ENCODE data around the gene KRTAP5-8. TPM values are rescaled to one million over a fixed set of nuclear protein-coding genes. Genes with fewer than 3 reads are reported as not detected.
A peak's percentile ranks its signal among the peaks of the same experiment; 100 is the strongest.
"Not testable (repeated sequence)": the region's sequence is repeated elsewhere in the genome, so short reads cannot be mapped to it uniquely, and the experiment has no call there.

The KRTAP5-8 gene, protein sequence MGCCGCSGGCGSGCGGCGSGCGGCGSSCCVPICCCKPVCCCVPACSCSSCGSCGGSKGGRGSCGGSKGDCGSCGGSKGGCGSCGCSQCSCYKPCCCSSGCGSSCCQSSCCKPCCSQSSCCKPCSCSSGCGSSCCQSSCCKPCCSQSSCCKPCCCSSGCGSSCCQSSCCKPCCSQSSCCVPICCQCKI
- total RNA-seq (not detected in 2 replicates), polyA plus RNA-seq (not detected in 2 replicates), polyA minus RNA-seq (ENCODE audit: low replicate concordance) (not detected in 2 replicates)
- polyA plus RNA-seq (2012) = not detected in 2 replicates

DNA sequence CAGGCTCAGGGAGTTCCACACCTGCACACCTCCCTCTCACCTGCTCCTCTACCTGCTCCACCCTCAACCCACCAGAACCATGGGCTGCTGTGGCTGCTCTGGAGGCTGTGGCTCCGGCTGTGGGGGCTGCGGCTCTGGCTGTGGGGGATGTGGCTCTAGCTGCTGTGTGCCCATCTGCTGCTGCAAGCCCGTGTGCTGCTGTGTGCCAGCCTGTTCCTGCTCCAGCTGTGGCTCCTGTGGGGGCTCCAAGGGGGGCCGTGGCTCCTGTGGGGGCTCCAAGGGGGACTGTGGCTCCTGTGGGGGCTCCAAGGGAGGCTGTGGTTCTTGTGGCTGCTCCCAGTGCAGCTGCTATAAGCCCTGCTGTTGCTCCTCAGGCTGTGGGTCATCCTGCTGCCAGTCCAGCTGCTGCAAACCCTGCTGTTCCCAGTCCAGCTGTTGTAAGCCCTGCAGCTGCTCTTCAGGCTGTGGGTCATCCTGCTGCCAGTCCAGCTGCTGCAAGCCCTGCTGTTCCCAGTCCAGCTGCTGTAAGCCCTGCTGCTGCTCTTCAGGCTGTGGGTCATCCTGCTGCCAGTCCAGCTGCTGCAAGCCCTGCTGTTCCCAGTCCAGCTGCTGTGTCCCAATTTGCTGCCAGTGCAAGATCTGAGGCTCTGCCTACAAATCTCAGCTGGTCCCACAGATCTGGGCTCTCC is at the start of gene KRTAP5-8:
Gene KRTAP5-8 (plus strand): TSS at position 49 of the 689 bp plus-strand sequence. CDS start 31 bp downstream, at position 80.
- not testable (repeated sequence) for H2AFZ ChIP-seq (ENCODE audit: low read length); H3K36me3 ChIP-seq (ENCODE audit: control insufficient read depth, insufficient read depth, low read length); H3K4me2 ChIP-seq (ENCODE audit: extremely low read depth, insufficient read depth, low read length); H4K20me1 ChIP-seq (ENCODE audit: control insufficient read depth, extremely low read depth, insufficient read depth, low read length); H3K4me1 ChIP-seq (ENCODE audit: control insufficient read depth, extremely low read depth, insufficient read depth, low read length); H3K9ac ChIP-seq (ENCODE audit: insufficient read depth, low read length); H3K27ac ChIP-seq (ENCODE audit: insufficient read depth, low read length); H3K27me3 ChIP-seq (ENCODE audit: control insufficient read depth, insufficient read depth, low read length); H3K4me3 ChIP-seq (replicated peaks in 1 of 4; ENCODE audit: control extremely low read depth in 1 of 4, insufficient read depth in 1 of 4, low read depth in 3 of 4, low read length in 4 of 4); H3K9me3 ChIP-seq (ENCODE audit: control insufficient read depth, insufficient read depth, low read depth, low read length); H3K79me2 ChIP-seq (ENCODE audit: control insufficient read depth, insufficient read depth, low read length)
- peak in 1 of 2 donors; percentile 26 for DNase-seq (ENCODE audit: low read depth in 2 of 2)

DNA sequence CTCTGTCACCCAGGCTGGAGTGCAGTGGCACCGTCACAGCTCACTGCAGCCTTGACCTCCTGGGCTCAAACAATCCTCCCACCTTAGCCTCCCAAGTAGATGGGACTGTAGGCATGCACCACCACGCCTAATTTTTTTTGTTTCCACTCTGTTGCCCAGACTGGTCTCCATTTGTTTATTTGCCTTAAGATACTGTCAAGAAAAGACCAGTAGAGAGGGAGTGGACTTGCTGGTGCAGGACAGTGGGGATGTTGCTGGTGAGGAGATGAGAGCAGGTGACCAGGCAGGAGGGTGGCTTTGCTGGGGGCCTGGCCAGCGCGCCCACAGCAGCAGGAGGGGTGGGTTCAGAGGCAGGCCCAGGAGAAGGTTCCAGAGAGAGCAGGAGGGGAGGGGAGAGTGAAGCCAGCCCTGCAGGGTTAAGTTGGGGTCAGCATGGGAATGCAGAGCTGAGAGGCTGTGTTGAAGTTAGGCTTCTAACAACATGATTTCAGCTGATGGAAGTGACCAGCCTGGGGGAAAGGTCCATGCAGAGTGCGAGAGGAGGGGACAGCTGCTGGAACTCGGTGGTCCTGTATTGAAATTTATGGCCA is 49.0 kb upstream of the KRTAP5-8 start:
- Histone ChIP-seq H3K27me3 (ENCODE audit: control insufficient read depth, insufficient read depth, low read length) (no peaks in the 10 kb centered on the region), H3K27ac (ENCODE audit: insufficient read depth, low read length) (no peak overlapping the region), H3K4me1 (ENCODE audit: control insufficient read depth, extremely low read depth, insufficient read depth, low read length) (peaks cover 3% of the 10 kb centered on the region), H4K20me1 (ENCODE audit: control insufficient read depth, extremely low read depth, insufficient read depth, low read length) (no peaks in the 10 kb centered on the region), H3K9me3 (ENCODE audit: control insufficient read depth, insufficient read depth, low read depth, low read length) (no peaks in the 10 kb centered on the region), H3K4me2 (ENCODE audit: extremely low read depth, insufficient read depth, low read length) (no peak overlapping the region), H2AFZ (ENCODE audit: low read length) (no peak overlapping the region), H3K4me3 (replicated peaks in 1 of 4; ENCODE audit: control extremely low read depth in 1 of 4, insufficient read depth in 1 of 4, low read depth in 3 of 4, low read length in 4 of 4) (no peak overlapping the region), H3K9ac (ENCODE audit: insufficient read depth, low read length) (no peak overlapping the region), H3K36me3 (ENCODE audit: control insufficient read depth, insufficient read depth, low read length) (peaks cover 18% of the 10 kb centered on the region), H3K79me2 (ENCODE audit: control insufficient read depth, insufficient read depth, low read length) (no peaks in the 10 kb centered on the region)
- DNase-seq (ENCODE audit: low read depth in 2 of 2) = peak in 1 of 2 donors; percentile 5
- TF ChIP-seq, protein P1, sequence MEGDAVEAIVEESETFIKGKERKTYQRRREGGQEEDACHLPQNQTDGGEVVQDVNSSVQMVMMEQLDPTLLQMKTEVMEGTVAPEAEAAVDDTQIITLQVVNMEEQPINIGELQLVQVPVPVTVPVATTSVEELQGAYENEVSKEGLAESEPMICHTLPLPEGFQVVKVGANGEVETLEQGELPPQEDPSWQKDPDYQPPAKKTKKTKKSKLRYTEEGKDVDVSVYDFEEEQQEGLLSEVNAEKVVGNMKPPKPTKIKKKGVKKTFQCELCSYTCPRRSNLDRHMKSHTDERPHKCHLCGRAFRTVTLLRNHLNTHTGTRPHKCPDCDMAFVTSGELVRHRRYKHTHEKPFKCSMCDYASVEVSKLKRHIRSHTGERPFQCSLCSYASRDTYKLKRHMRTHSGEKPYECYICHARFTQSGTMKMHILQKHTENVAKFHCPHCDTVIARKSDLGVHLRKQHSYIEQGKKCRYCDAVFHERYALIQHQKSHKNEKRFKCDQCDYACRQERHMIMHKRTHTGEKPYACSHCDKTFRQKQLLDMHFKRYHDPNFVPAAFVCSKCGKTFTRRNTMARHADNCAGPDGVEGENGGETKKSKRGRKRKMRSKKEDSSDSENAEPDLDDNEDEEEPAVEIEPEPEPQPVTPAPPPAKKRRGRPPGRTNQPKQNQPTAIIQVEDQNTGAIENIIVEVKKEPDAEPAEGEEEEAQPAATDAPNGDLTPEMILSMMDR (conservative IDR thresholded peaks at IDR 0.05 in 1 of 2, IDR thresholded peaks at IDR 0.05 in 1 of 2; ENCODE audit: low read depth in 1 of 2, low read length in 2 of 2) = no peak
- no peak for TF ChIP-seq EZH2 (IDR thresholded peaks at IDR 0.05; ENCODE audit: low read length, missing control alignments)

DNA sequence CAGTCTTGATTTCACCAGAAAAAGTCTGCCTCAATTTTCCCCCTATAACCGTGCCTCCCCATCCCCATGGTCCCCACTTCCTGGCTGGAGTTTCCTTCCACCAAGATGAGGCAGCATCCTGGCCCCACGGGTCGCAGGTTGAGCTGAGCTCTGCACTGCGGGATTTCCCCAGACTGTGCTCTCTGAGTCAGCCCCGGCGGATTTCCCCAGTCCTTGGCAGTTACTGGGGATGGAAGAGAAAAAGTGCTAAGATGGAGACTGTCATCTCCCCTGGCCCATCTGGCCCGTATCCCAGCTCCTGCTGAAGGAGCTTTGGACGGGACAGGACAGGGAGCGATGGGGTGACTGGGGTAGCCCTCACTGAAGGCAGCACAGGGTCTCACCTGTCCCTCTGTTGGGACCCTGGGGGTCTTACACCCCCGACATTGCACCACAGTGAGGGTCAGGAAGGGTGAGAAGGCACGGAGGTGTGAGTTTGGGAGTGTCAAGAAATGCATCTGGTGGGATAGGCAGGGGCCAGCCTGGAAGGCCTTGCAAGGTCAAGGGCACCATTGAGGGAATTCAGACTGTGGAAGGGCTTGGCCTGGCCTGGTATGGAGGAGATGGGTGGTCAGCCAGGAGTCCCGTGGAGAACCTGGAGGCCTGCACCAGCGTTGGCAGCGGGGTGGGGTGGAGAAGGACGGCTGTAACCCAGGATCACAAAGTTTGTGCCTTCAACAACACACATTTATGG is 48.3 kb upstream of the KRTAP5-8 start:
- no peak overlapping the region for H3K27ac ChIP-seq (ENCODE audit: insufficient read depth, low read length)
- no peak overlapping the region for H3K4me2 ChIP-seq (ENCODE audit: extremely low read depth, insufficient read depth, low read length)

More for the DNA sequence above, 48.3 kb upstream of the KRTAP5-8 start:
- Histone ChIP-seq H3K27me3 (ENCODE audit: control insufficient read depth, insufficient read depth, low read length) (no peaks in the 10 kb centered on the region), H3K36me3 (ENCODE audit: control insufficient read depth, insufficient read depth, low read length) (peaks cover 17% of the 10 kb centered on the region), H3K9me3 (ENCODE audit: control insufficient read depth, insufficient read depth, low read depth, low read length) (no peaks in the 10 kb centered on the region), H3K4me3 (replicated peaks in 1 of 4; ENCODE audit: control extremely low read depth in 1 of 4, insufficient read depth in 1 of 4, low read depth in 3 of 4, low read length in 4 of 4) (no peak overlapping the region), H4K20me1 (ENCODE audit: control insufficient read depth, extremely low read depth, insufficient read depth, low read length) (no peaks in the 10 kb centered on the region), H3K4me1 (ENCODE audit: control insufficient read depth, extremely low read depth, insufficient read depth, low read length) (peaks cover 3% of the 10 kb centered on the region), H3K79me2 (ENCODE audit: control insufficient read depth, insufficient read depth, low read length) (no peaks in the 10 kb centered on the region), H2AFZ (ENCODE audit: low read length) (no peak overlapping the region), H3K9ac (ENCODE audit: insufficient read depth, low read length) (no peak overlapping the region)
- DNase-seq (ENCODE audit: low read depth in 2 of 2) = peak; percentile 22 to 31
- no peak for TF ChIP-seq EZH2 (IDR thresholded peaks at IDR 0.05; ENCODE audit: low read length, missing control alignments)
- TF ChIP-seq, protein P1 (conservative IDR thresholded peaks at IDR 0.05 in 1 of 2, IDR thresholded peaks at IDR 0.05 in 1 of 2; ENCODE audit: low read depth in 1 of 2, low read length in 2 of 2) = no peak

Data from fibroblast of lung (primary cell).